Measurements from ENCODE around the gene PTPRN2. TPM values are rescaled to one million over a fixed set of nuclear protein-coding genes. Genes with fewer than 3 reads are reported as not detected.

PTPRN2 gene
- total and polyA plus RNA-seq, 2 of the 8 experiments (the other 6 are each of a cell fraction or from before 2014, with no cell fraction given), result 2.6 to 4.5 TPM

GRCh38 chr7:157941210-157941609 lies 646.4 kb downstream of the PTPRN2 start (continued):
- TF ChIP-seq, protein P1, sequence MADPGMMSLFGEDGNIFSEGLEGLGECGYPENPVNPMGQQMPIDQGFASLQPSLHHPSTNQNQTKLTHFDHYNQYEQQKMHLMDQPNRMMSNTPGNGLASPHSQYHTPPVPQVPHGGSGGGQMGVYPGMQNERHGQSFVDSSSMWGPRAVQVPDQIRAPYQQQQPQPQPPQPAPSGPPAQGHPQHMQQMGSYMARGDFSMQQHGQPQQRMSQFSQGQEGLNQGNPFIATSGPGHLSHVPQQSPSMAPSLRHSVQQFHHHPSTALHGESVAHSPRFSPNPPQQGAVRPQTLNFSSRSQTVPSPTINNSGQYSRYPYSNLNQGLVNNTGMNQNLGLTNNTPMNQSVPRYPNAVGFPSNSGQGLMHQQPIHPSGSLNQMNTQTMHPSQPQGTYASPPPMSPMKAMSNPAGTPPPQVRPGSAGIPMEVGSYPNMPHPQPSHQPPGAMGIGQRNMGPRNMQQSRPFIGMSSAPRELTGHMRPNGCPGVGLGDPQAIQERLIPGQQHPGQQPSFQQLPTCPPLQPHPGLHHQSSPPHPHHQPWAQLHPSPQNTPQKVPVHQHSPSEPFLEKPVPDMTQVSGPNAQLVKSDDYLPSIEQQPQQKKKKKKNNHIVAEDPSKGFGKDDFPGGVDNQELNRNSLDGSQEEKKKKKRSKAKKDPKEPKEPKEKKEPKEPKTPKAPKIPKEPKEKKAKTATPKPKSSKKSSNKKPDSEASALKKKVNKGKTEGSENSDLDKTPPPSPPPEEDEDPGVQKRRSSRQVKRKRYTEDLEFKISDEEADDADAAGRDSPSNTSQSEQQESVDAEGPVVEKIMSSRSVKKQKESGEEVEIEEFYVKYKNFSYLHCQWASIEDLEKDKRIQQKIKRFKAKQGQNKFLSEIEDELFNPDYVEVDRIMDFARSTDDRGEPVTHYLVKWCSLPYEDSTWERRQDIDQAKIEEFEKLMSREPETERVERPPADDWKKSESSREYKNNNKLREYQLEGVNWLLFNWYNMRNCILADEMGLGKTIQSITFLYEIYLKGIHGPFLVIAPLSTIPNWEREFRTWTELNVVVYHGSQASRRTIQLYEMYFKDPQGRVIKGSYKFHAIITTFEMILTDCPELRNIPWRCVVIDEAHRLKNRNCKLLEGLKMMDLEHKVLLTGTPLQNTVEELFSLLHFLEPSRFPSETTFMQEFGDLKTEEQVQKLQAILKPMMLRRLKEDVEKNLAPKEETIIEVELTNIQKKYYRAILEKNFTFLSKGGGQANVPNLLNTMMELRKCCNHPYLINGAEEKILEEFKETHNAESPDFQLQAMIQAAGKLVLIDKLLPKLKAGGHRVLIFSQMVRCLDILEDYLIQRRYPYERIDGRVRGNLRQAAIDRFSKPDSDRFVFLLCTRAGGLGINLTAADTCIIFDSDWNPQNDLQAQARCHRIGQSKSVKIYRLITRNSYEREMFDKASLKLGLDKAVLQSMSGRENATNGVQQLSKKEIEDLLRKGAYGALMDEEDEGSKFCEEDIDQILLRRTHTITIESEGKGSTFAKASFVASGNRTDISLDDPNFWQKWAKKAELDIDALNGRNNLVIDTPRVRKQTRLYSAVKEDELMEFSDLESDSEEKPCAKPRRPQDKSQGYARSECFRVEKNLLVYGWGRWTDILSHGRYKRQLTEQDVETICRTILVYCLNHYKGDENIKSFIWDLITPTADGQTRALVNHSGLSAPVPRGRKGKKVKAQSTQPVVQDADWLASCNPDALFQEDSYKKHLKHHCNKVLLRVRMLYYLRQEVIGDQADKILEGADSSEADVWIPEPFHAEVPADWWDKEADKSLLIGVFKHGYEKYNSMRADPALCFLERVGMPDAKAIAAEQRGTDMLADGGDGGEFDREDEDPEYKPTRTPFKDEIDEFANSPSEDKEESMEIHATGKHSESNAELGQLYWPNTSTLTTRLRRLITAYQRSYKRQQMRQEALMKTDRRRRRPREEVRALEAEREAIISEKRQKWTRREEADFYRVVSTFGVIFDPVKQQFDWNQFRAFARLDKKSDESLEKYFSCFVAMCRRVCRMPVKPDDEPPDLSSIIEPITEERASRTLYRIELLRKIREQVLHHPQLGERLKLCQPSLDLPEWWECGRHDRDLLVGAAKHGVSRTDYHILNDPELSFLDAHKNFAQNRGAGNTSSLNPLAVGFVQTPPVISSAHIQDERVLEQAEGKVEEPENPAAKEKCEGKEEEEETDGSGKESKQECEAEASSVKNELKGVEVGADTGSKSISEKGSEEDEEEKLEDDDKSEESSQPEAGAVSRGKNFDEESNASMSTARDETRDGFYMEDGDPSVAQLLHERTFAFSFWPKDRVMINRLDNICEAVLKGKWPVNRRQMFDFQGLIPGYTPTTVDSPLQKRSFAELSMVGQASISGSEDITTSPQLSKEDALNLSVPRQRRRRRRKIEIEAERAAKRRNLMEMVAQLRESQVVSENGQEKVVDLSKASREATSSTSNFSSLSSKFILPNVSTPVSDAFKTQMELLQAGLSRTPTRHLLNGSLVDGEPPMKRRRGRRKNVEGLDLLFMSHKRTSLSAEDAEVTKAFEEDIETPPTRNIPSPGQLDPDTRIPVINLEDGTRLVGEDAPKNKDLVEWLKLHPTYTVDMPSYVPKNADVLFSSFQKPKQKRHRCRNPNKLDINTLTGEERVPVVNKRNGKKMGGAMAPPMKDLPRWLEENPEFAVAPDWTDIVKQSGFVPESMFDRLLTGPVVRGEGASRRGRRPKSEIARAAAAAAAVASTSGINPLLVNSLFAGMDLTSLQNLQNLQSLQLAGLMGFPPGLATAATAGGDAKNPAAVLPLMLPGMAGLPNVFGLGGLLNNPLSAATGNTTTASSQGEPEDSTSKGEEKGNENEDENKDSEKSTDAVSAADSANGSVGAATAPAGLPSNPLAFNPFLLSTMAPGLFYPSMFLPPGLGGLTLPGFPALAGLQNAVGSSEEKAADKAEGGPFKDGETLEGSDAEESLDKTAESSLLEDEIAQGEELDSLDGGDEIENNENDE (IDR thresholded peaks at IDR 0.05; ENCODE audit: insufficient replicate concordance, low read length), result no peak
- TF ChIP-seq SP4 (IDR thresholded peaks at IDR 0.05; ENCODE audit: low read length) (no peak), BACH1 (IDR thresholded peaks at IDR 0.05; ENCODE audit: low read length) (peak; percentile 69)

Measured in H1 (cell line).